Measurements from ENCODE around the gene RC3H1. TPM values are rescaled to one million over a fixed set of nuclear protein-coding genes. Genes with fewer than 3 reads are reported as not detected.

Gene RC3H1
- total and polyA plus RNA-seq, 9 of the 15 experiments (the other 6 are each of a cell fraction or from before 2014, with no cell fraction given) = 2.4 to 31.7 (median 12.4) TPM

DNA sequence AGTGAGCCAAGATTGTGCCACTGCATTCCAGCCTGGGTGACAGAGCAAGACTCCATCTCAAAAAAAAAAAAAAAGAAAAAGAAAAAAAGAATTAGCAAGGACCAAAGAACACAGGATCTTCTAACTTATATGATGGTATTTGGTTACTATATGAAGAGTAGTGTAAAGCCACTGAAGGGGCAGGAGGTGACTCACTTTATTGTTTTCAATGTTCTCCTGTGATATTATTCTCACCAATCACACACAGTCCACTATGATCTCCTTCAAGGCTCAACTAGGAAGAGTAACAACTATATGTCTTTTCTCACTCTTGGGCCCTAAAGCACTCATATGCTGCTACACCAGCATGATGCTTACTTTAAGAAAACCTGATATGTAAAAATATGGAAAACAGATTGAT lies 26.7 kb downstream of the RC3H1 start:
- Histone ChIP-seq H4K20me1 (replicated peaks; ENCODE audit: control insufficient read depth, insufficient read depth, low read length) (no peaks in the 10 kb centered on the region), H3K9me1 (ENCODE audit: control insufficient read depth, insufficient read depth, low read length) (no peaks in the 10 kb centered on the region), H3K9ac (ENCODE audit: insufficient read depth in 1 of 2, low read depth in 2 of 2, low read length in 2 of 2) (no peak overlapping the region), H2AFZ (ENCODE audit: low read depth, low read length) (no peak overlapping the region), H3K27me3 (ENCODE audit: control insufficient read depth in 2 of 2, insufficient read depth in 2 of 2, low read length in 2 of 2) (no peaks in the 10 kb centered on the region), H3K36me3 (ENCODE audit: control insufficient read depth, insufficient read depth, low read length) (peaks cover 68% of the 10 kb centered on the region), H3K79me2 (ENCODE audit: control insufficient read depth, insufficient read depth, low read length) (peaks cover 68% of the 10 kb centered on the region), H3K4me1 (replicated peaks in 1 of 2; ENCODE audit: control insufficient read depth in 2 of 2, insufficient read depth in 2 of 2, low read length in 2 of 2) (no peaks in the 10 kb centered on the region), H3K27ac (ENCODE audit: extremely low read depth, low read depth, low read length) (no peak overlapping the region), H3K4me3 (no peak overlapping the region), H3K4me2 (ENCODE audit: insufficient read depth, low read length) (no peak overlapping the region), H3K9me3 (replicated peaks; ENCODE audit: control insufficient read depth, insufficient read depth, low read depth, low read length) (no peaks in the 10 kb centered on the region)
- BruUV-seq (replicated peaks) = no TSS peak
- TF ChIP-seq PPARD (CRISPR knock-in tag; IDR thresholded peaks at IDR 0.05) = no peak
- no peak for TF ChIP-seq BCL6 (CRISPR knock-in tag; IDR thresholded peaks at IDR 0.05)
- no peak for TF ChIP-seq ILK (tag; IDR thresholded peaks at IDR 0.05; ENCODE audit: borderline replicate concordance, low read depth)
- TF ChIP-seq, protein P1, sequence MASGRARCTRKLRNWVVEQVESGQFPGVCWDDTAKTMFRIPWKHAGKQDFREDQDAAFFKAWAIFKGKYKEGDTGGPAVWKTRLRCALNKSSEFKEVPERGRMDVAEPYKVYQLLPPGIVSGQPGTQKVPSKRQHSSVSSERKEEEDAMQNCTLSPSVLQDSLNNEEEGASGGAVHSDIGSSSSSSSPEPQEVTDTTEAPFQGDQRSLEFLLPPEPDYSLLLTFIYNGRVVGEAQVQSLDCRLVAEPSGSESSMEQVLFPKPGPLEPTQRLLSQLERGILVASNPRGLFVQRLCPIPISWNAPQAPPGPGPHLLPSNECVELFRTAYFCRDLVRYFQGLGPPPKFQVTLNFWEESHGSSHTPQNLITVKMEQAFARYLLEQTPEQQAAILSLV (tag; IDR thresholded peaks at IDR 0.05) = no peak
- TF ChIP-seq, protein P2, sequence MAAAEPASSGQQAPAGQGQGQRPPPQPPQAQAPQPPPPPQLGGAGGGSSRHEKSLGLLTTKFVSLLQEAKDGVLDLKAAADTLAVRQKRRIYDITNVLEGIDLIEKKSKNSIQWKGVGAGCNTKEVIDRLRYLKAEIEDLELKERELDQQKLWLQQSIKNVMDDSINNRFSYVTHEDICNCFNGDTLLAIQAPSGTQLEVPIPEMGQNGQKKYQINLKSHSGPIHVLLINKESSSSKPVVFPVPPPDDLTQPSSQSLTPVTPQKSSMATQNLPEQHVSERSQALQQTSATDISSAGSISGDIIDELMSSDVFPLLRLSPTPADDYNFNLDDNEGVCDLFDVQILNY (CRISPR knock-in tag; IDR thresholded peaks at IDR 0.05) = no peak
- no peak for TF ChIP-seq ZKSCAN8 (CRISPR knock-in tag; IDR thresholded peaks at IDR 0.05)
- TF ChIP-seq, protein P3, sequence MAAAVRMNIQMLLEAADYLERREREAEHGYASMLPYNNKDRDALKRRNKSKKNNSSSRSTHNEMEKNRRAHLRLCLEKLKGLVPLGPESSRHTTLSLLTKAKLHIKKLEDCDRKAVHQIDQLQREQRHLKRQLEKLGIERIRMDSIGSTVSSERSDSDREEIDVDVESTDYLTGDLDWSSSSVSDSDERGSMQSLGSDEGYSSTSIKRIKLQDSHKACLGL (CRISPR knock-in tag; IDR thresholded peaks at IDR 0.05; ENCODE audit: borderline replicate concordance, poor library complexity, severe bottlenecking) = no peak
- ChIA-PET CTCF (ENCODE audit: low intra/inter-chr PET ratio) (no interaction called here), POLR2A (interaction anchor here (1.0 kb wide), 2 partner anchors 20 to 46 kb away, joined by 4 to 5 read pairs; no protein-coding TSS in a partner anchor)
- FAIRE-seq = no peak
- intact Hi-C loops (cut with micrococcal nuclease) = no loop called here
- no peak for DNase-seq (ENCODE audit: extremely low read depth in 1 of 4, low spot score in 3 of 4)
- in situ Hi-C loops (cut with MboI) = no loop called here
- no peak; the same call in 2 of the 3 replicates for ATAC-seq

Measured in K562 (cell line).